Spleen (tissue), 7 donors: ENCODE results near the gene STAT5A.

Experiments used
- CTCF ChIP-seq, 11 experiments: fragments of 200-600 bp in 7 of 11; fragments of 450-650 bp in 4 of 11; sonication (generic) in 4 of 11; IDR thresholded peaks in 8 of 11; conservative IDR thresholded peaks in 3 of 11; 1 replicate in 7 of 11; 2 replicates in 4 of 11; pipeline versions ENCODE4 v1.4.0 to v1.8.0; 2016 to 2021; ENCODE audit warnings: antibody characterized with exemption in 11 of 11, inconsistent platforms in 4 of 11, mild to moderate bottlenecking in 1 of 11
- POLR2AphosphoS5 ChIP-seq, 3 donors: sonication (generic); formaldehyde crosslinking; IDR thresholded peaks; one replicate each; pipeline ENCODE4 v1.5.1; 2017; ENCODE audit warnings: antibody characterized with exemption in 3 of 3
- donor health status: DM: no; HTN: no; CAD: no; lungs with moderate emphysema.
- donor health status: DM: no; HTN: no; CAD: no.
- donor health status: DM: no; HTN: no; CAD: no.

- TF ChIP-seq CTCF (IDR thresholded peaks at IDR 0.05 in 8 of 11, conservative IDR thresholded peaks at IDR 0.05 in 3 of 11) (no peak), POLR2AphosphoS5 (IDR thresholded peaks at IDR 0.05) (peak in 1 of 3 donors; percentile 52)
Measured at GRCh38 chr17:42266918-42267766, 21.2 kb upstream of the STAT5A start.
